ENCODE data around the gene SYNE2.
"Not testable (repeated sequence)": the region's sequence is repeated elsewhere in the genome, so short reads cannot be mapped to it uniquely, and the experiment has no call there.

GRCh38 chr14:63869940-63870752 is 17.3 kb downstream of the SYNE2 start:
- TF ChIP-seq CTCF (IDR thresholded peaks at IDR 0.05; ENCODE audit: extremely low read depth in 1 of 2, insufficient read depth in 1 of 2, low read depth in 1 of 2, low read length in 2 of 2); EZH2 (IDR thresholded peaks at IDR 0.05; ENCODE audit: borderline replicate concordance, low read depth, low read length, severe bottlenecking); POLR2AphosphoS5 (IDR thresholded peaks at IDR 0.05; ENCODE audit: insufficient read depth, low read depth, low read length); MYC (IDR thresholded peaks at IDR 0.05; ENCODE audit: low read depth, low read length); JUN (IDR thresholded peaks at IDR 0.05; ENCODE audit: borderline replicate concordance, insufficient read depth, insufficient read length, low read depth); POLR2A (IDR thresholded peaks at IDR 0.05; ENCODE audit: low read depth, low read length); MAX (IDR thresholded peaks at IDR 0.05; ENCODE audit: insufficient read depth, insufficient read length): not testable (repeated sequence)

Data from endothelial cell of umbilical vein (primary cell).